ENCODE measurements around the gene BAG2.
A peak's percentile ranks its signal among the peaks of the same experiment; 100 is the strongest.

The BAG2 gene

GRCh38 chr6:57172136-57173055 lies at the start of gene BAG2:
TSS of gene BAG2 (plus strand) at chr6:57172326. CDS start at chr6:57172698, 372 bp downstream.
- DNase-seq (ENCODE audit: low read depth in 2 of 2): peak; percentile 77 to 84

GRCh38 chr6:57123111-57123510 lies 49.0 kb upstream of the BAG2 start:
- DNase-seq (ENCODE audit: low read depth in 2 of 2): no peak

GRCh38 chr6:57127763-57128162 lies 44.4 kb upstream of the BAG2 start:
- DNase-seq (ENCODE audit: low read depth in 2 of 2): no peak

- DNase-seq (ENCODE audit: low read depth in 2 of 2): no peak
These were observed 41.4 kb upstream of the BAG2 start for GRCh38 chr6:57130661-57131177.

GRCh38 chr6:57134954-57135353 lies 37.2 kb upstream of the BAG2 start:
- DNase-seq (ENCODE audit: low read depth in 2 of 2): no peak

- no peak for DNase-seq (ENCODE audit: low read depth in 2 of 2)
These were observed 36.2 kb upstream of the BAG2 start for GRCh38 chr6:57135885-57136284.

- DNase-seq (ENCODE audit: low read depth in 2 of 2): no peak
These were observed 34.8 kb upstream of the BAG2 start for GRCh38 chr6:57137350-57137749.

GRCh38 chr6:57138026-57138425 lies 34.1 kb upstream of the BAG2 start:
- DNase-seq (ENCODE audit: low read depth in 2 of 2): no peak

- DNase-seq (ENCODE audit: low read depth in 2 of 2): no peak
These were observed 30.5 kb upstream of the BAG2 start for GRCh38 chr6:57141451-57142177.

- no peak for DNase-seq (ENCODE audit: low read depth in 2 of 2)
These were observed 30.0 kb upstream of the BAG2 start for GRCh38 chr6:57142178-57142525.

- DNase-seq (ENCODE audit: low read depth in 2 of 2): no peak
These were observed 28.4 kb upstream of the BAG2 start for GRCh38 chr6:57143690-57144089.

GRCh38 chr6:57147401-57147800 lies 24.7 kb upstream of the BAG2 start:
- no peak for DNase-seq (ENCODE audit: low read depth in 2 of 2)

GRCh38 chr6:57147955-57148858 lies 23.9 kb upstream of the BAG2 start:
- DNase-seq (ENCODE audit: low read depth in 2 of 2): no peak

GRCh38 chr6:57158658-57159057 lies 13.5 kb upstream of the BAG2 start:
- no peak for DNase-seq (ENCODE audit: low read depth in 2 of 2)

- DNase-seq (ENCODE audit: low read depth in 2 of 2): no peak
These were observed 13.0 kb upstream of the BAG2 start for GRCh38 chr6:57159127-57159526.

- DNase-seq (ENCODE audit: low read depth in 2 of 2): no peak
These were observed 10.1 kb upstream of the BAG2 start for GRCh38 chr6:57162028-57162427.

GRCh38 chr6:57162516-57162915 lies 9.6 kb upstream of the BAG2 start:
- no peak for DNase-seq (ENCODE audit: low read depth in 2 of 2)

- no peak for DNase-seq (ENCODE audit: low read depth in 2 of 2)
These were observed 8.2 kb upstream of the BAG2 start for GRCh38 chr6:57163956-57164355.

GRCh38 chr6:57165080-57165479 lies 7.0 kb upstream of the BAG2 start:
- no peak for DNase-seq (ENCODE audit: low read depth in 2 of 2)

GRCh38 chr6:57173056-57173885 lies 1.1 kb downstream of the BAG2 start:
- DNase-seq (ENCODE audit: low read depth in 2 of 2): no peak
